Activated CD4-positive, alpha-beta T cell treated with anti-CD3 and anti-CD28 coated beads, Interleukin-2, amount 50 U/mL, for 24 hours (primary cell): ENCODE data around the gene CSF3.
"Not testable (repeated sequence)": the region's sequence is repeated elsewhere in the genome, so short reads cannot be mapped to it uniquely, and the experiment has no call there.

Experiments used
- DNase-seq, 2 donors: peaks; one replicate each; pipeline ENCODE4 v3.0.0-alpha.2; 2020; ENCODE audit warnings: low read depth in 1 of 2, low spot score in 1 of 2

Gene CSF3

DNA sequence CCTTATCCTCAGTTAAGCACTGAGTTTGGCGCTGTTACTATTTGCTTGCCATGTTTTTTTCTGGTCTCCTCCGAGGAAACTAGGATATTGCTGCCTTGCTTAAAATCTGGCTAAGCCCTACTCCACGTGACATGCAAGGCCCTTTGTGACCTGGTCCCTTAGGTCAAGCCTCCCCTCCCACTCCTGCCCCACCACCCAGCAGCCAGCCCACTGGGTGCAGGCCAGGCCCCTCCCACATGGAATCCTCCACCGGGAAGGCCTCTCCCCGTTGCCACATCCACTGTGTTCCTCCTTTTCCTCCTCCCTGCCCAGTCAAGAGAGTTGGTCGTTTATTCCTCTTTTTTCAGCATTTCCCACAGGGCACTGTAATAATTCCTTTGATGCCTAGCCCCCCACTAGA is 18.4 kb upstream of the CSF3 start:
- no peak for DNase-seq

DNA sequence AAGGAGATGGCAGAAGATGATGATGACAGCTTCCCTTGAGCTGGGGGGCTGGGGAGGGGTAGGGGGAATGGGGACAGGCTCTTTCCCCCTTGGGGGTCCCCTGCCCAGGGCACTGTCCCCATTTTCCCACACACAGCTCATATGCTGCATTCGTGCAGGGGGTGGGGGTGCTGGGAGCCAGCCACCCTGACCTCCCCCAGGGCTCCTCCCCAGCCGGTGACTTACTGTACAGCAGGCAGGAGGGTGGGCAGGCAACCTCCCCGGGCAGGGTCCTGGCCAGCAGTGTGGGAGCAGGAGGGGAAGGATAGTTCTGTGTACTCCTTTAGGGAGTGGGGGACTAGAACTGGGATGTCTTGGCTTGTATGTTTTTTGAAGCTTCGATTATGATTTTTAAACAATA is 17.7 kb upstream of the CSF3 start:
- DNase-seq, result no peak

DNA sequence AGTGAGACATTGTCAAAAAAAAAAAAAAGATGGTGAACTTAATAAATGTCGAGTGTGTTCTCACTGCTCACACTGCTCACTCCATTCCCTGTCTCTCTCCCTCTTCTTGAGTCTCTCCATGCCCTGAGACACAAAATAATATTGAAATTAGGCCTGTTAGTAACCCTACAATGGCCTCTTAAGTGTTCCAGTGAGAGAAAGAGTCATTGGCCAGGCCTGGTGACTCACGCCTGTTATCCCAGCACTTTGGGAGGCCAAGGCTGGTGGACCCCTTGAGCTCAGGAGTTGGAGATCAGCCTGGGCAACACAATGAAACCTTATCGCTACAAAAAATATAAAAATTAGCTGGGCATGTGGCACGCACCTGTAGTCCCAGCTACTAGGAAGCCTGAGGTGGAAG is 16.2 kb upstream of the CSF3 start:
- no peak for DNase-seq

DNA sequence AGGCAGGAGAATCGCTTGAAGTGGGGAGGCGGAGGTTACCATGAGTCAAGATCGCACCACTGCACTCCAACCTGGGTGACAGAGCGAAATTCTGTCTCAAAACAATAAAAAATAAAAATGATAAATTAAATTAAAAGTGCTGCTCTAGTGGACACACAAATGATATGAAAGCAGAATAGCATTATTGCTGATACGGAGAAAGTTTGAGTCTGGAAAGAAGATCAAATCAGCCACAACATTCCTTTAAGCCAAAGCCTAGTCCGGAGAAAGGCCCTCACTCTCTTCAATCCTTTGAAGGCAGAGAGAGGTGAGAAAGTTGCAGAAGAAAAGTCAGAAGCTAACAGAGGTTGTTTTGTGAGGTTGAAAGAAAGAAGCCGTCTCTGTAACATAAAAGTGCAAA is 15.1 kb upstream of the CSF3 start:
- no peak for DNase-seq

DNA sequence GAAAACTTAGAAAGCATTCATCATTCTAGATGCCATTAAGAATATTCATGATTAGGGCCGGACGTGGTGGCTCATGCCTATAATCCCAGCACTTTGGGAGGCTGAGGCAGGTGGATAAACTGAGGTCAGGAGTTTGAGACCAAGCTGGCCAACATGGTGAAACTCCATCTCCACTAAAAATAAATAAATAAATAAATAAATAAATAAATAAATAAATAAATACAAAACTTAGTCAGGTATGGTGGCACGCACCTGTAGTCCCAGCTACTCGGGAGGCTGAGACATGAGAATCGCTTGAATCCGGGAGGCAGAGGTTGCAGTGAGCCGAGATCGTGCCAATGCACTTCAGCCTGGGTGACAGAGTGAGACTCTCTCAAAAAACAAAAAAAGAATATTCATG is 13.9 kb upstream of the CSF3 start:
- not testable (repeated sequence) for DNase-seq

DNA sequence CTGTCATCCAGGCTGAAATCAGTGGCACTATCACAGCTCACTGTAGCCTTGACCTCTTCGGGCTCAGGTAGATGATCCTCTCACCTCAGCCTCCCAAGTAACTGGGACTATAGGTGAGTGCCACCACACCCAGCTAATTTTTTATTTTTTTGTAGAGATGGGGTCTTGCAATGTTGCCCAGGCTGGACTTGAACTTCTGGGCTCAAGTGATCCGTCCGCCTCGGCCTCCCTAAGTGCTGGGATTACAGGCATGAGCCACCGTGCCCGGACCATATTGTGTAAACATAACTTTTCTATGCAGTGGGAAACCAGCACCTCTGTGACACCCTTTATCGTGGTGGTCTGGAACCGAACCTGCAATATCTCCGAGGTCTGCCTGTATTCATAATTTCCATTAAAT is 11.2 kb upstream of the CSF3 start:
- no peak for DNase-seq

DNA sequence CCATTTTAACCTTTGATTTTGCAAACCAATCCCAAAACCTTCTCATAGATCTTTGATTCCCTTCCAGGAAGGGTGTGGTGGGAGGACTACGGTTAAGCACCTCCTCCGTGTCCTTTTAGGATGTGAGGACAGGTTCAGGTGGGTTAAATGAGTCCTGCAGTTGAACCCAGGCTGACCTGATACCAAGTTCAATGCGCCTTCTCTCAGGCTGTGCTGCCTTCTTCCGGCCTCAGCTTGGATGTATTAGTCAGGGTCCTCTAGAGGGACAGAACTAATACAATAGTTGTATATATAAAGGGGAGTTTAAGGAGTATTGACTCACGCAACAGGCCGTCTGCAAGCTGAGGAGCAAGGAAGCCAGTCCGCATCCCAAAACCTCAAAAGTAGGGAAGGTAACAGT is 10.5 kb upstream of the CSF3 start:
- DNase-seq, result no peak

DNA sequence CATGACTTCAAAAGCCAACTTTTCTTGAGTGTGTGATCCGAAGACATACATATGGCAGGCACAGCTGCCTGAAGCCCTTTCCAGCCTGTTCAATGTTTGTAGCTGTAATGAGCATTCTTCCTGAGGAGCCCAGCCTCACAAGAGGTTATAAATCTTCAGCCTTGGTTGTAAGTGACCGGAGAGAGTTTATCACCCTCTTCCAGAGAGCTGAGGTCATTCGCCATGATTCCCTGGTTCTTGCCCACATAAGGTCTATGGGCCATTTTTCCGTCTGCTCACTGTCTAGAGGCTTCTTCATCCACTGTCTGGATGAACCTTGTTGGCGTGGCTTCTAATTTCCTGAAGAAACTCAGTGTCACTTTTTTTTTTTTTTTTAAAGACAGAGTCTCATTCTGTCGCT is 9.7 kb upstream of the CSF3 start:
- no peak for DNase-seq

DNA sequence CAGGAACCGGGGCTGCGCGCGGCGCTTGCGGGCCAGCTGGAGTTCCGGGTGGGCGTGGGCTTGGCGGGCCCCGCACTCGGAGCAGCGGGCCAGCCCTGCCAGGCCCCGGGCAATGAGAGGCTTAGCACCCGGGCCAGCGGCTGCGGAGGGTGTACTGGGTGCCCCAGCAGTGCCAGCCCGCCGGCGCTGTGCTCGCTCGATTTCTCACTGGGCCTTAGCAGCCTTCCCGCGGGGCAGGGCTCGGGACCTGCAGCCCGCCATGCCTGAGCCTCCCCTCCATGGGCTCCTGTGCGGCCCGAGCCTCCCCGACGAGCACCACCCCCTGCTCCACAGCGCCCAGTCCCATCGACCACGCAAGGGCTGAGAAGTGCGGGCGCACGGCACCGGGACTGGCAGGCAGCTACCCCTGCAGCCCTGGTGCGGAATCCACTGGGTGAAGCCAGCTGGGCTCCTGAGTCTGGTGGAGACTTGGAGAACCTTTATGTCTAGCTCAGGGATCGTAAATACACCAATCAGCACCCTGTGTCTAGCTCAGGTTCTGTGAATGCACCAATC is 4.2 kb upstream of the CSF3 start:
- DNase-seq, result not testable (repeated sequence)

DNA sequence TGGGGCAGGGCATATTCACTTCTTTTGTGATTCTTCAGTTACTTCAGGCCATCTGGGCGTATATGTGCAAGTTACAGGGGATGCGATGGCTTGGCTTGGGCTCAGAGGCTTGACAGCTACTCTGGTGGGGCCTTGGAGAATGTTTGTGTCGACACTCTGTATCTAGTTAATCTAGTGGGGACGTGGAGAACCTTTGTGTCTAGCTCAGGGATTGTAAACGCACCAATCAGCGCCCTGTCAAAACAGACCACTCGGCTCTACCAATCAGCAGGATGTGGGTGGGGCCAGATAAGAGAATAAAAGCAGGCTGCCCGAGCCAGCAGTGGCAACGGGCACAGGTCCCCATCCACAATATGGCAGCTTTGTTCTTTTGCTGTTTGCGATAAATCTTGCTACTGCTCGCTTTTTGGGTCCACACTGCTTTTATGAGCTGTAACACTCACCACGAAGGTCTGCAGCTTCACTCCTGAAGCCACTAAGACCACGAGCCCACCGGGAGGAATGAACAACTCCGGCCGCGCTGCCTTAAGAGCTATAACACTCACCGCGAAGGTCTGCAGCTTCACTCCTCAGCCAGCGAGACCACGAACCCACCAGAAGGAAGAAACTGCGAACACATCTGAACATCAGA is 3.1 kb upstream of the CSF3 start:
- DNase-seq, result not testable (repeated sequence)

DNA sequence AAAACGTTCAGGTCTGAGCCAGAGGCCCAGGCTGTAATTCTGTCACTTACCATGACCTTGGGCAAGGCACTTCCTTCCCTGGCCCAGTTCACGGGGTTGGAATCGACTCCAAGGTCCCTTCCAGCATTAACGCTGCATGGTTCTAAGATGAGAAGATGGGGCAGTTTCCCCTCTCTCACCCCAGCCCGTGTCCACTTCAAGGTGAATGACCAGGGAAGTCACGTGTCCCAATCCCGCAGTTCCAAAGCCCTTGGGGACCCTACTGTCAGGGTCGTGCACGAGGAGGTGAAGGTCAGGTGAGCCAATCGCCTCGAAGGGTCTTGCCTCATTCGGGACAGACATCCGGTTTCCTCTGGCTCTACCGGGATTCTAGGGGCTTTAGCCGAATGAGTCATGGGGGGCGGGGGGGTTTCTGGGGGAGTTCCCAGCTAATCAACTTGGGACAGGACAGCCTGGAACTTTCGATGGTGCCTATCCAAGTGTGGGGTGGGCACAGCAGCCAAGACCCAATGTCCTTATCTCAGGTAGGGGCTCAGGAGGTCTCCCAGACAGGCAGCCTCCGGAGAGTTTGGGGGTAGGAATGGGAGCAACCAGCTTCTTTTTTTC is 762 bp upstream of the CSF3 start:
- DNase-seq, result no peak

DNA sequence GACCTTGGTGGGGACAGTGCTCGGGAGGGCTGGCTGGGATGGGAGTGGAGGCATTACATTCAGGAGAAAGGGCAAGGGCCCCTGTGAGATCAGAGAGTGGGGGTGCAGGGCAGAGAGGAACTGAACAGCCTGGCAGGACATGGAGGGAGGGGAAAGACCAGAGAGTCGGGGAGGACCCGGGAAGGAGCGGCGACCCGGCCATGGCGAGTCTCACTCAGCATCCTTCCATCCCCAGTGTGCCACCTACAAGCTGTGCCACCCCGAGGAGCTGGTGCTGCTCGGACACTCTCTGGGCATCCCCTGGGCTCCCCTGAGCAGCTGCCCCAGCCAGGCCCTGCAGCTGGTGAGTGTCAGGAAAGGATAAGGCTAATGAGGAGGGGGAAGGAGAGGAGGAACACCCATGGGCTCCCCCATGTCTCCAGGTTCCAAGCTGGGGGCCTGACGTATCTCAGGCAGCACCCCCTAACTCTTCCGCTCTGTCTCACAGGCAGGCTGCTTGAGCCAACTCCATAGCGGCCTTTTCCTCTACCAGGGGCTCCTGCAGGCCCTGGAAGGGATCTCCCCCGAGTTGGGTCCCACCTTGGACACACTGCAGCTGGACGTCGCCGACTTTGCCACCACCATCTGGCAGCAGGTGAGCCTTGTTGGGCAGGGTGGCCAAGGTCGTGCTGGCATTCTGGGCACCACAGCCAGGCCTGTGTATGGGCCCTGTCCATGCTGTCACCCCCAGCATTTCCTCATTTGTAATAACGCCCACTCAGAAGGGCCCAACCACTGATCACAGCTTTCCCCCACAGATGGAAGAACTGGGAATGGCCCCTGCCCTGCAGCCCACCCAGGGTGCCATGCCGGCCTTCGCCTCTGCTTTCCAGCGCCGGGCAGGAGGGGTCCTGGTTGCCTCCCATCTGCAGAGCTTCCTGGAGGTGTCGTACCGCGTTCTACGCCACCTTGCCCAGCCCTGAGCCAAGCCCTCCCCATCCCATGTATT is 1.1 kb downstream of the CSF3 start:
- DNase-seq, result no peak

DNA sequence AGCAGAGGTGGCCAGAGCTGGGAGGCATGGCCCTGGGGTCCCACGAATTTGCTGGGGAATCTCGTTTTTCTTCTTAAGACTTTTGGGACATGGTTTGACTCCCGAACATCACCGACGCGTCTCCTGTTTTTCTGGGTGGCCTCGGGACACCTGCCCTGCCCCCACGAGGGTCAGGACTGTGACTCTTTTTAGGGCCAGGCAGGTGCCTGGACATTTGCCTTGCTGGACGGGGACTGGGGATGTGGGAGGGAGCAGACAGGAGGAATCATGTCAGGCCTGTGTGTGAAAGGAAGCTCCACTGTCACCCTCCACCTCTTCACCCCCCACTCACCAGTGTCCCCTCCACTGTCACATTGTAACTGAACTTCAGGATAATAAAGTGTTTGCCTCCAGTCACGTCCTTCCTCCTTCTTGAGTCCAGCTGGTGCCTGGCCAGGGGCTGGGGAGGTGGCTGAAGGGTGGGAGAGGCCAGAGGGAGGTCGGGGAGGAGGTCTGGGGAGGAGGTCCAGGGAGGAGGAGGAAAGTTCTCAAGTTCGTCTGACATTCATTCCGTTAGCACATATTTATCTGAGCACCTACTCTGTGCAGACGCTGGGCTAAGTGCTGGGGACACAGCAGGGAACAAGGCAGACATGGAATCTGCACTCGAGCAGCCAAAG is 2.3 kb downstream of the CSF3 start:
- no peak for DNase-seq

DNA sequence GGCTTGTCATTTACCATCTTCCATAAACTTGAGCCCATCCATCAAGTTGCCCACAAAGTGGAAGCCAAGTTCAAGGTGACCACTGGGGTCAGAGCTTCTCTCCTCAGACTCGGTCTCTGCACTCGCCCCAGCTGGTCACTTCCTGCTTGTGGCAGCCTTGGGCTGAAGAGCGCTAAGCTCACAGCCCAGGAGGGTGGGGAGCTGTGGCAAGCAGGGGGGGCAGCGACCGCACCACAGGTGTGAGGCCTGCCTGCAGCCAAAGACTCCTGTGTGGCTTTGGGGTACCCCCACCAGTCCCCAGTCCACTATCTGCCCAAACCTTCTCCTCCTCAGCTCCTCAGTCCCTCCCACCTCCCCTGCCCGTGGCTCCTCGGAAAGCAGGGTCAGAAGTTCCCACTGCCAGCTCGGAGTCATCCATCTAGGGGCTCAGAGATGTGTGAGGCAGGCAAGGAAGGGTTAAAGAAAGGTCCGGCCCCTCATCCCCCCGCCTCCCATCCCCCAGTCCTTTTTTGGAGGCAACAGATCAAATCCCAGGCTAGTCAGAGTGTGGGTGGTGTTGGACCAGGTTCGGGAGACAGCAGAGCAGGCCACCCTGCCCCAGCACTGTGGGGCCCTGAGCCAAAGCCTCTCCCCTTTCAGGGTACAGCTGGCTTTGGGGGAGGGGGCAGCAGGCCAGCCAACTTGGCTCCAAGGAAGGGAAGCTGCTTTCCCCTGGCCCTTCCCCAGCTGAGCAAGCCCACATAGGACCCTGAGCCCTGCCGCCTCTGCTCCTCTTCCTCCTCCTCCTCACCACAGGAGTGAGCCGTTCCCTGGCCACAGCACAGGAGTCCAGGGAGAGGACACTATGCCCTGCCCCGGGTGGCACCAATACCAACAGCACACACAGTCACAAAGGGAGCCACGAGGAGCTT is 3.2 kb downstream of the CSF3 start:
- DNase-seq, result no peak

DNA sequence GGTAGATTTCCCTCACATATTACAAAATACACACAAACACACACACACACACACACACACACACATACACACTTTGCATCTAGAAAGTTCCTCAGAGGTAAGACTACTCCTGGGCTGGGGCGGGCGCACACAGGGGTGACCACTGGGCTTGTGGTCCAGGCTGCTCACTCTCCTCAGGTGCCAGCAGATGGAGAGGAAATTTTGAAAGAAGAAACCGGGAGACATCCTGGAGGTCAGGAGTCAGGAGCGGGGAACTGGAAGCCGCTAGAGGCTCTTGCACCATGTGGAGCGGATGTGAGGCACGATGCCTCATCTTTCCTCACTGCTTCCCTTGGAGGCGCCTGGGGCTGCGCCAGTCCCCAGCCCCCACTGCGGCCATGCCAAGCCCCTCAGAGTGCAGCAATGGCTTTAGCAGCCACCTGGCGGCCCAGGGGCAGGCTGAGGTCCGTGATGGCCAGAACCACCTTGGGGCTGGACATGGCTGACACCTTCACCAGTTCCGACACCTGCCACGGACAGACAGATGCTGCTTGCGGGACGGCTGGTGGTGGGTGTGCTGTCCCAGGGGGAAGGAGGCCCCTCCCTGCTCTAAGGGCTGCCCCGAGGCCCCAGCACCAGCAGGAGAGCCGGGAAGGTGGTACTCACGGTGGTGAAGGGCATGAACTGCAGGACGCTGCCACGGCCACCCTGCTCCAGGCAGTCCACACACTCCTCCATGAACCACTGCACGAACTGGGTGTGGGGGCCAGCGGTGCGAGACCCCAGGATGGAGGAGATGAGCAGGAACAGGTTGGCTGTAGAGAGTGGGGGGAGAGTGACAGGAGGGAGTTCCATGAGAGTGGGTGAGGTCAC is 4.1 kb downstream of the CSF3 start:
- no peak for DNase-seq

DNA sequence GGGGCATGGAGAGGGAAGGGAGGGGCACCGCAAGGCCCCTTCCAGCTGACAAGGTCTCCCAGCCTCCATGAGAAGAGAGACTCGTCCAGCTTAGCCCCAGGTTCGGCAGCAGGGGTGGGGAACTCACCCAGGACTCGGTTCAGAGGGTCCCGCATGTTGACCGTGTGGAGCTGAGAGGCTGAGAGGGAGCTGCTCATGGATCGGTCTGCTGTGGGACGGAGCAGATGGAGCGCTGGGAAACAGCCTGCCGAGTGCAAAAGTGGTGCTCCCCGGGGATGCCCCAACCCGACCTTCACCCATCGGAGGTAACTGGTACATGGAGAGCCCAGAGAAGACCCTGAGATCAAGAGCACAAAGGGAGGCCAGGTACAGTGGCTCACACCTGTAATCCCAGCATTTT is 4.9 kb downstream of the CSF3 start:
- no peak for DNase-seq

DNA sequence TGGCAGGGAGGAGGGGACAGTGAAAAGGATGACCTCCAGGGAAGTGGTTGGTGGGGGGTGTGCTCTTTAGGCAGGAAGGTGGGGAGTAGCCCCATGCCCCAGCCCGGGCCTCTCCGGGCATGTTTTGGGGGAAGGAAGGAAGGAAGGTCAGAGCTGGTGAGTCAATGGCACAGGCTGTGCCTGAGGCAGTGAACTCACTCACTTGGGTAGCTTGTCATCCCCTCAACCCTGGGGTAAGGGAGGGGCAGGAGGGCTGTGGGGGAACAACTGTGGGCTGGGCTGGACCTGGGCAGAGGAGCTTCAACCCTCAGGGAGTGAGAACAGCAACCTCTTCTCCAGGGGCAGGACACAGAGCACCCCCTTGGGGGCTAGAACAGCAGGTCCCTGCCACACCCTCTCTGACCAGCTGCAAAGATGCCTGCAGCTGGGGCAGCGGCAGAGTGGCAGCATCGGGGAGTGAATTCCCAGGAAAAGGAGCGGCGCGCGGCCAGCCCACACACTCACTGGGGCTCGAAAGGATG is 6.3 kb downstream of the CSF3 start:
- no peak for DNase-seq

DNA sequence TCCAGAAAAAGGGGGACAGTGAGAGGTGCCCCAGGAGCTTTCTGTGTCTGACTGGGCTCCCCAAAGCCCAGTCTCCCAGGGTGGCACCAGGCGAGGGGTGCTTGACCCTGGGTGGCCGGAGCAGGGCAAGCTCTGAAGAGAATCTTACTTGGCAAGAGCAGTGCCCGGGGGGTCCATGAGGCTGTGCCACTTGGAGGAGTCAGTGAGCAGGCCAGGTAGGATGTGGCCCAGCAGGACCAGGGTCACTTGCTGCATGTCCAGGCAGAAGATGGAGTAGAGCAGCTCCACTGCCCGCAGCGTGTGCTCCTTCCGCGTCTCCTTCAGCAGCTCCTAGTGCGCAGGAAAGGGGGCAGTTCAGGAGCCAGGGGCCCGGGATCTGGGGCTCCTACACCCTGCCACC is 7.3 kb downstream of the CSF3 start:
- no peak for DNase-seq

DNA sequence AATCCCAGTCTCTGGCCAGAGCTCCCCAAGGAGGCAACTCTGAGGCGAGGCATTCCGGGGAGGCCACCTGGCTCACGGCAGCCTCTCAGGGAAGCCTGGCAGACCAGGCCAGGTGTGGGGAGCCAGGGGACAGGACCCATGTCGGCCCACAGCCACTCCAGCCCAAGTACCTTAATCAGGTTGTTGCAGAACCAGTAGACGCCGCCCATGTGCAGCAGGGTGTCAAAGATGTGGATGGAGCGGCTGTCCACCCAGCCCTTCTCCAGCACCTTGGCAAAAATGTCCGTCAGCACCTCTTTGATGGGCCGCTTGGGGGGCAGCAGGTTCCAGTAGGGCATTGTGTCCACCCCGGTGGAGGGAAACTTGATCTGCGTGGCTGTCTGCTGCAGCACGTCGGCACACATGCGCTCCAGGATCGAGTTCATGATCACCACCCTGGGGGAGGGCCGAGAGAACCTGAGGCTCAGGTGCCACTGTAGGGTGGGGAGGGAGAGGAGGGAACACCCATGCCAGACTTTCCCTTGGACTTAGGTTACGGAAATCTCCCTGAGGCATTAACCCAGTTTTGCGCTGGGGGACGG is 7.8 kb downstream of the CSF3 start:
- DNase-seq, result no peak
